Endothelial cell (in vitro differentiated cells): ENCODE measurements around the gene AKNA. TPM values are rescaled to one million over a fixed set of nuclear protein-coding genes. Genes with fewer than 3 reads are reported as not detected.

Experiments
- DNase-seq: peaks from one replicate; pipeline ENCODE4 v3.0.0; 2021; ENCODE audit warnings: low spot score
- H3K27ac Mint-ChIP-seq: one replicate; pipeline ENCODE4 v1.8.0; 2021; ENCODE audit warnings: mixed read lengths, inconsistent platforms; ENCODE audit not compliant: unreplicated experiment
- H3K27me3 Mint-ChIP-seq: one replicate; pipeline ENCODE4 v1.8.0; 2021; ENCODE audit warnings: mild to moderate bottlenecking, moderate library complexity, mixed read lengths, inconsistent platforms; ENCODE audit not compliant: unreplicated experiment
- H3K36me3 Mint-ChIP-seq: one replicate; pipeline ENCODE4 v1.8.0; 2021; ENCODE audit warnings: mild to moderate bottlenecking, low read depth, mixed read lengths, inconsistent platforms; ENCODE audit not compliant: unreplicated experiment
- H3K4me1 Mint-ChIP-seq: one replicate; pipeline ENCODE4 v1.8.0; 2021; ENCODE audit warnings: mild to moderate bottlenecking, mixed read lengths, inconsistent platforms; ENCODE audit not compliant: unreplicated experiment
- H3K4me3 Mint-ChIP-seq: one replicate; pipeline ENCODE4 v1.8.0; 2021; ENCODE audit warnings: mild to moderate bottlenecking, mixed read lengths, inconsistent platforms; ENCODE audit not compliant: unreplicated experiment
- H3K9me3 Mint-ChIP-seq: one replicate; pipeline ENCODE4 v1.8.0; 2021; ENCODE audit warnings: mixed read lengths, inconsistent platforms; ENCODE audit not compliant: unreplicated experiment
- total RNA-seq: library from RNA; stranded (reverse); fragmentation: NEBNext Ultra II Directional; extraction: Animal tissue kit (Norgen Biotek cat#: 25700); gene quantifications from one replicate; pipeline ENCODE4 v1.2.1, GENCODE V29; 2021; ENCODE audit not compliant: unreplicated experiment
- TF ChIP-seq, protein P1 (sequence below): fragments of 200-600 bp; sonication (generic); IDR thresholded peaks from one replicate; pipeline ENCODE4 v1.5.0; 2021; ENCODE audit warnings: antibody characterized with exemption; ENCODE audit not compliant: unreplicated experiment

Gene AKNA
- total RNA-seq, 1 donor from 2014 or later: 79.1 TPM

DNA sequence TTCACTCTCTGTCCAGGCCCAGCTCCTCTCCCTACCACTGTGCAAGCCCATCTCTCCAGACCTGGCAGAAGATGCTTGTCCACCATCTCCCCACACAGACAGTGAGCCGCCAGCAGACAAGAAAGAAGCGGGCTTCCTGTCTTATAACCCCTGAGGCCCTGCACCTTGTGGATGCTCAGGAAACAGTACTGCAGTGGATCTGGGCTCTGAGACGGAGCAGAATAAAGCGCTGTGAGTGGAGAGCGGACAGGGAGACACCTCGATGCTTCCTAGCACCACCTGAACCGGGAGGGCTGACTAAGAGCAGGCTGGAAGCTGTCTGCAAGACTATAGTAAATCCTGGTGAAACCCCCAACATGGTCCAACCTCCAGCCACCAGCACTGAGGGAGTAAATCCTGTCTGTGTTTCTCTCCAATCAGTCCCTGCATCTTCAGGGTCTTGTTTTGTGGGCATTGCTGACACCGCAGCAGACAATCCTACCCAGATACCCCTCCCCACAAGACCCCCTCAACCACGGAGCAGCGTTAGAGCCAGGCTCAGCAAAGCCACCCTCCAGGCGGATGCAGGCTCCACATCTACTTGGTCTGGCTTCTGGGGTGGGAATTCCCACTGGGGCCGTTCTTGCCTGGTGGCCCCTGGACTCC lies 39.4 kb downstream of the AKNA start:
- DNase-seq: no peak
- Mint-ChIP-seq H3K27me3 (peaks cover 6% of the 10 kb centered on the region), H3K9me3 (no peaks in the 10 kb centered on the region), H3K27ac (peak overlapping the region; percentile 48), H3K4me1 (no peaks in the 10 kb centered on the region), H3K36me3 (peaks cover 49% of the 10 kb centered on the region), H3K4me3 (no peak overlapping the region)
- TF ChIP-seq, protein P1, sequence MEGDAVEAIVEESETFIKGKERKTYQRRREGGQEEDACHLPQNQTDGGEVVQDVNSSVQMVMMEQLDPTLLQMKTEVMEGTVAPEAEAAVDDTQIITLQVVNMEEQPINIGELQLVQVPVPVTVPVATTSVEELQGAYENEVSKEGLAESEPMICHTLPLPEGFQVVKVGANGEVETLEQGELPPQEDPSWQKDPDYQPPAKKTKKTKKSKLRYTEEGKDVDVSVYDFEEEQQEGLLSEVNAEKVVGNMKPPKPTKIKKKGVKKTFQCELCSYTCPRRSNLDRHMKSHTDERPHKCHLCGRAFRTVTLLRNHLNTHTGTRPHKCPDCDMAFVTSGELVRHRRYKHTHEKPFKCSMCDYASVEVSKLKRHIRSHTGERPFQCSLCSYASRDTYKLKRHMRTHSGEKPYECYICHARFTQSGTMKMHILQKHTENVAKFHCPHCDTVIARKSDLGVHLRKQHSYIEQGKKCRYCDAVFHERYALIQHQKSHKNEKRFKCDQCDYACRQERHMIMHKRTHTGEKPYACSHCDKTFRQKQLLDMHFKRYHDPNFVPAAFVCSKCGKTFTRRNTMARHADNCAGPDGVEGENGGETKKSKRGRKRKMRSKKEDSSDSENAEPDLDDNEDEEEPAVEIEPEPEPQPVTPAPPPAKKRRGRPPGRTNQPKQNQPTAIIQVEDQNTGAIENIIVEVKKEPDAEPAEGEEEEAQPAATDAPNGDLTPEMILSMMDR: no peak

DNA sequence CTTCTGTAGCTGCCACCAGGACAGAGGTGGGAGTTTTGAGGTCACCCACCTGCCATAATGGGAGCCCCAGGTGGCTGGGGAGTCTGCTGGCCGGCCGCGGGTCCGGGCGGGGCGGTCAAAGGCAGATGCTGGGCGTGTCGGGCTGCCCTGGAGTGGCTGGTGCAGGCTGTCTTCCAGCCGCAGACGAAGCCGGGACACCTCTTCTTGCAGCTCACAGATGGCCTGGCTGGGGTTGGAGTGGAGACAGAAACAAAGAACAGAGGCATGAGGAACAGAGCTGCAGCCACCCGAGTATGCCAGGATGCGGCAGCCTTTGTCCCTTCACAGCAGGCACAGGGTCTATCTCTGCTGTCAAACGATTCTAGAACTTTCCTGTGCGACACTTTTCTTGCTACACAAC lies 40.1 kb downstream of the AKNA start:
- TF ChIP-seq, protein P1: no peak
- Mint-ChIP-seq H3K9me3 (no peaks in the 10 kb centered on the region), H3K36me3 (peaks cover 51% of the 10 kb centered on the region), H3K27me3 (peaks cover 6% of the 10 kb centered on the region), H3K4me1 (no peaks in the 10 kb centered on the region), H3K4me3 (no peak overlapping the region), H3K27ac (no peak overlapping the region)
- DNase-seq: no peak

- TF ChIP-seq, protein P1: no peak
- peaks cover 58% of the 10 kb centered on the region for H3K36me3 Mint-ChIP-seq
- no peaks in the 10 kb centered on the region for H3K9me3 Mint-ChIP-seq
- H3K27ac Mint-ChIP-seq: no peak overlapping the region
- no peak overlapping the region for H3K4me3 Mint-ChIP-seq
- no peaks in the 10 kb centered on the region for H3K4me1 Mint-ChIP-seq
- DNase-seq: no peak
- peaks cover 3% of the 10 kb centered on the region for H3K27me3 Mint-ChIP-seq
Observed at GRCh38 chr9:114346146-114346545, 41.6 kb downstream of the AKNA start.

- no peak overlapping the region for H3K27ac Mint-ChIP-seq
- TF ChIP-seq, protein P1: no peak
- H3K36me3 Mint-ChIP-seq: peaks cover 63% of the 10 kb centered on the region
- no peak overlapping the region for H3K4me3 Mint-ChIP-seq
- no peaks in the 10 kb centered on the region for H3K9me3 Mint-ChIP-seq
- no peak for DNase-seq
- no peaks in the 10 kb centered on the region for H3K4me1 Mint-ChIP-seq
- H3K27me3 Mint-ChIP-seq: peaks cover 3% of the 10 kb centered on the region
Observed at GRCh38 chr9:114345493-114346065, 42.2 kb downstream of the AKNA start.

DNA sequence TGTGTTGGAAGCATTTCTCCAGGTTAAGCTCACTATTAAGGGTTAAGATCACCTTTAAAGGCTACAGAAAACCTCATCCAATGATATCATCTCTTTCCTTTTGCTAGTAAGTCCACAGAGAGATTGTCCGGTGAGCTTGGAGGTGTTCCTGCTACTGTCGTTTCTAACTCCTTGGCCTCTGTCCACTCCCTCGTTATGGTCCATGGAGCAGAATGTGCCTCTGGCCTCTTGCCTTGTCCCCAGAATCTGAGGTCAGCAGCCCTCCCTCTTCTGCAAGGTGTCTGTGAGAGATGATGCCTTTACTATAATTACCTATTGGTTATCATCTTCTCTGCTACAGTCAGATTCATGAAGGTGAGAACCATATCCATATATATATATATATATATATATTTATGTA lies 43.1 kb downstream of the AKNA start:
- DNase-seq: no peak
- Mint-ChIP-seq H3K4me3 (peak overlapping the region; percentile 54), H3K4me1 (no peaks in the 10 kb centered on the region), H3K36me3 (peaks cover 65% of the 10 kb centered on the region), H3K27ac (no peak overlapping the region), H3K27me3 (peaks cover 2% of the 10 kb centered on the region), H3K9me3 (no peaks in the 10 kb centered on the region)
- TF ChIP-seq, protein P1: no peak
